HEK293 (cell line): ENCODE results near the gene PRPF38B.
"Not testable (repeated sequence)": the region's sequence is repeated elsewhere in the genome, so short reads cannot be mapped to it uniquely, and the experiment has no call there.

Experiments used
- CTCF ChIA-PET: fragments of 350-600 bp; formaldehyde crosslinking; extraction: SDS; loops from one replicate; lab custom pipeline; 2021; ENCODE audit warnings: antibody characterized with exemption; lab: Yijun Ruan, JAX
- POLR2A ChIA-PET: fragments of 300-600 bp; formaldehyde crosslinking; extraction: SDS; loops from one replicate; lab custom pipeline; 2020; ENCODE audit warnings: antibody characterized with exemption, inconsistent platforms; lab: Yijun Ruan, JAX
- H3K27ac ChIP-seq: fragments of 200-500 bp; sonication (Bioruptor generic); 2 replicates; pipeline ENCODE4 v1.5.1; 2014; ENCODE audit warnings: low read depth, low read length, control low read depth, inconsistent platforms; ENCODE audit errors: extremely low read depth
- H3K36me3 ChIP-seq, 2 experiments: fragments of 200-500 bp in 1 of 2; sonication (Bioruptor generic) in 1 of 2; 1 replicate in 1 of 2; 2 replicates in 1 of 2; pipeline ENCODE4 v1.5.1; 2014 to 2017; ENCODE audit warnings: inconsistent platforms in 2 of 2, low read length in 2 of 2; ENCODE audit not compliant: control insufficient read depth in 2 of 2, insufficient read depth in 1 of 2
- H3K4me1 ChIP-seq: fragments of 200-500 bp; sonication (Bioruptor generic); 2 replicates; pipeline ENCODE4 v1.5.1; 2014; ENCODE audit warnings: mild to moderate bottlenecking, low read length, inconsistent platforms; ENCODE audit not compliant: control insufficient read depth, insufficient read depth
- H3K4me3 ChIP-seq: 2 replicates; pipeline ENCODE4 v1.5.1; 2011; ENCODE audit warnings: low read depth, mild to moderate bottlenecking, control low read depth, low read length, moderate library complexity
- H3K9me3 ChIP-seq: fragments of 200-500 bp; sonication (Bioruptor generic); 2 replicates; pipeline ENCODE4 v1.5.1; 2014; ENCODE audit warnings: low read depth, low read length, inconsistent platforms; ENCODE audit not compliant: control insufficient read depth, insufficient read depth
- HOXD13 ChIP-seq: sonication (generic); formaldehyde crosslinking; IDR thresholded peaks from 2 replicates; pipeline ENCODE4 v1.8.0; 2022; ENCODE audit warnings: missing genetic modification reagents, borderline replicate concordance
- RBAK ChIP-seq: fragments of 450-650 bp; formaldehyde crosslinking; IDR thresholded peaks from 2 replicates; pipeline ENCODE4 v1.5.1; 2016; ENCODE audit warnings: missing biosample characterization, missing genetic modification characterization
- SP3 ChIP-seq: fragments of 450-650 bp; formaldehyde crosslinking; IDR thresholded peaks from 2 replicates; pipeline ENCODE4 v1.5.1; 2016; ENCODE audit warnings: missing biosample characterization, missing genetic modification characterization
- TRIM28 ChIP-seq: IDR thresholded peaks from 2 replicates; pipeline ENCODE4 v1.6.1; 2011; ENCODE audit warnings: low read length, control low read depth, borderline replicate concordance
- ZBTB17 ChIP-seq: fragments of 450-650 bp; formaldehyde crosslinking; IDR thresholded peaks from 2 replicates; pipeline ENCODE4 v1.5.1; 2016; ENCODE audit warnings: missing biosample characterization, missing genetic modification characterization
- ZFP41 ChIP-seq: fragments of 450-650 bp; formaldehyde crosslinking; IDR thresholded peaks from 2 replicates; pipeline ENCODE4 v1.5.1; 2016; ENCODE audit warnings: missing biosample characterization, missing genetic modification characterization, borderline replicate concordance
- ZNF175 ChIP-seq: fragments of 450-650 bp; formaldehyde crosslinking; IDR thresholded peaks from 2 replicates; pipeline ENCODE4 v1.5.1; 2016; ENCODE audit warnings: missing biosample characterization, missing genetic modification characterization
- ZNF221 ChIP-seq: fragments of 450-650 bp; formaldehyde crosslinking; IDR thresholded peaks from 2 replicates; pipeline ENCODE4 v1.5.1; 2017; ENCODE audit warnings: missing biosample characterization, missing genetic modification characterization, borderline replicate concordance
- ZNF501 ChIP-seq: fragments of 450-650 bp; formaldehyde crosslinking; IDR thresholded peaks from 2 replicates; pipeline ENCODE4 v1.5.1; 2016; ENCODE audit warnings: missing biosample characterization, missing genetic modification characterization
- ZNF514 ChIP-seq: fragments of 450-650 bp; formaldehyde crosslinking; IDR thresholded peaks from 2 replicates; pipeline ENCODE4 v1.5.1; 2016; ENCODE audit warnings: missing biosample characterization, missing genetic modification characterization
- ZNF624 ChIP-seq: fragments of 450-650 bp; formaldehyde crosslinking; IDR thresholded peaks from 2 replicates; pipeline ENCODE4 v1.5.1; 2017; ENCODE audit warnings: missing biosample characterization, missing genetic modification characterization
- ZNF629 ChIP-seq: fragments of 450-650 bp; formaldehyde crosslinking; IDR thresholded peaks from 2 replicates; pipeline ENCODE4 v1.5.1; 2017; ENCODE audit warnings: missing biosample characterization, missing genetic modification characterization
- ZNF658 ChIP-seq: fragments of 450-650 bp; formaldehyde crosslinking; IDR thresholded peaks from 2 replicates; pipeline ENCODE4; 2016; ENCODE audit warnings: missing biosample characterization, missing genetic modification characterization
- ZNF670 ChIP-seq: fragments of 450-650 bp; formaldehyde crosslinking; IDR thresholded peaks from 2 replicates; pipeline ENCODE4 v1.5.1; 2016; ENCODE audit warnings: missing biosample characterization, missing genetic modification characterization, low read depth
- ZNF677 ChIP-seq: fragments of 450-650 bp; IDR thresholded peaks from 2 replicates; pipeline ENCODE4 v1.5.0; 2018; ENCODE audit warnings: missing biosample characterization, mild to moderate bottlenecking, missing genetic modification characterization, moderate library complexity
- ZNF701 ChIP-seq: fragments of 450-650 bp; formaldehyde crosslinking; IDR thresholded peaks from 2 replicates; pipeline ENCODE4 v1.5.1; 2016; ENCODE audit warnings: missing biosample characterization, missing genetic modification characterization
- ZNF747 ChIP-seq: fragments of 450-650 bp; formaldehyde crosslinking; IDR thresholded peaks from 2 replicates; pipeline ENCODE4 v1.5.1; 2016; ENCODE audit warnings: missing biosample characterization, missing genetic modification characterization
- ZNF76 ChIP-seq: fragments of 450-650 bp; formaldehyde crosslinking; IDR thresholded peaks from 2 replicates; pipeline ENCODE4; 2016; ENCODE audit warnings: low read depth, missing biosample characterization, missing genetic modification characterization, borderline replicate concordance
- TF ChIP-seq, protein P1 (sequence below): fragments of 450-650 bp; formaldehyde crosslinking; IDR thresholded peaks from 2 replicates; pipeline ENCODE4 v1.5.1; 2017; ENCODE audit warnings: missing biosample characterization, missing genetic modification characterization
- TF ChIP-seq, protein P2 (sequence below): fragments of 450-650 bp; formaldehyde crosslinking; IDR thresholded peaks from 2 replicates; pipeline ENCODE4 v1.5.1; 2016; ENCODE audit warnings: missing biosample characterization, missing genetic modification characterization

PRPF38B gene

GRCh38 chr1:108671143-108671542 is 21.0 kb upstream of the PRPF38B start (continued):
- TF ChIP-seq ZNF624, result no peak

- TF ChIP-seq ZNF701 (tag by site-specific recombination) (no peak), HOXD13 (no peak), ZNF501 (tag by site-specific recombination) (no peak), ZNF658 (no peak), ZNF221 (no peak), ZFP41 (no peak), ZNF175 (no peak), ZBTB17 (tag by site-specific recombination) (no peak), ZNF677 (tag by site-specific recombination) (no peak), TRIM28 (no peak), ZNF76 (tag by site-specific recombination) (no peak)
- TF ChIP-seq, protein P1, sequence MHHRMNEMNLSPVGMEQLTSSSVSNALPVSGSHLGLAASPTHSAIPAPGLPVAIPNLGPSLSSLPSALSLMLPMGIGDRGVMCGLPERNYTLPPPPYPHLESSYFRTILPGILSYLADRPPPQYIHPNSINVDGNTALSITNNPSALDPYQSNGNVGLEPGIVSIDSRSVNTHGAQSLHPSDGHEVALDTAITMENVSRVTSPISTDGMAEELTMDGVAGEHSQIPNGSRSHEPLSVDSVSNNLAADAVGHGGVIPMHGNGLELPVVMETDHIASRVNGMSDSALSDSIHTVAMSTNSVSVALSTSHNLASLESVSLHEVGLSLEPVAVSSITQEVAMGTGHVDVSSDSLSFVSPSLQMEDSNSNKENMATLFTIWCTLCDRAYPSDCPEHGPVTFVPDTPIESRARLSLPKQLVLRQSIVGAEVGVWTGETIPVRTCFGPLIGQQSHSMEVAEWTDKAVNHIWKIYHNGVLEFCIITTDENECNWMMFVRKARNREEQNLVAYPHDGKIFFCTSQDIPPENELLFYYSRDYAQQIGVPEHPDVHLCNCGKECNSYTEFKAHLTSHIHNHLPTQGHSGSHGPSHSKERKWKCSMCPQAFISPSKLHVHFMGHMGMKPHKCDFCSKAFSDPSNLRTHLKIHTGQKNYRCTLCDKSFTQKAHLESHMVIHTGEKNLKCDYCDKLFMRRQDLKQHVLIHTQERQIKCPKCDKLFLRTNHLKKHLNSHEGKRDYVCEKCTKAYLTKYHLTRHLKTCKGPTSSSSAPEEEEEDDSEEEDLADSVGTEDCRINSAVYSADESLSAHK (tag by site-specific recombination), result no peak
- TF ChIP-seq, protein P2, sequence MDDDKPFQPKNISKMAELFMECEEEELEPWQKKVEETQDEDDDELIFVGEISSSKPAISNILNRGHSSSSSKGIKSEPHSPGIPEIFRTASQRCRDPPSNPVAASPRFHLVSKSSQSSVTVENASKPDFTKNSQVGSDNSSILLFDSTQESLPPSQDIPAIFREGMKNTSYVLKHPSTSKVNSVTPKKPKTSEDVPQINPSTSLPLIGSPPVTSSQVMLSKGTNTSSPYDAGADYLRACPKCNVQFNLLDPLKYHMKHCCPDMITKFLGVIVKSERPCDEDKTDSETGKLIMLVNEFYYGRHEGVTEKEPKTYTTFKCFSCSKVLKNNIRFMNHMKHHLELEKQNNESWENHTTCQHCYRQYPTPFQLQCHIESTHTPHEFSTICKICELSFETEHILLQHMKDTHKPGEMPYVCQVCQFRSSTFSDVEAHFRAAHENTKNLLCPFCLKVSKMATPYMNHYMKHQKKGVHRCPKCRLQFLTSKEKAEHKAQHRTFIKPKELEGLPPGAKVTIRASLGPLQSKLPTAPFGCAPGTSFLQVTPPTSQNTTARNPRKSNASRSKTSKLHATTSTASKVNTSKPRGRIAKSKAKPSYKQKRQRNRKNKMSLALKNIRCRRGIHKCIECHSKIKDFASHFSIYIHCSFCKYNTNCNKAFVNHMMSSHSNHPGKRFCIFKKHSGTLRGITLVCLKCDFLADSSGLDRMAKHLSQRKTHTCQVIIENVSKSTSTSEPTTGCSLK (tag by site-specific recombination), result no peak
- Histone ChIP-seq H3K27ac (no peak overlapping the region), H3K4me1 (no peaks in the 10 kb centered on the region), H3K9me3 (no peaks in the 10 kb centered on the region), H3K4me3 (no peak overlapping the region), H3K36me3 (no peaks in the 10 kb centered on the region)
- ChIA-PET CTCF (interaction anchor here (0.5 to 0.6 kb wide), 2 partner anchors 39 to 1285 kb away, joined by 3 to 5 read pairs; no protein-coding TSS in a partner anchor), POLR2A (no interaction called here)
Observed at GRCh38 chr1:108678706-108679105, 13.4 kb upstream of the PRPF38B start.

DNA sequence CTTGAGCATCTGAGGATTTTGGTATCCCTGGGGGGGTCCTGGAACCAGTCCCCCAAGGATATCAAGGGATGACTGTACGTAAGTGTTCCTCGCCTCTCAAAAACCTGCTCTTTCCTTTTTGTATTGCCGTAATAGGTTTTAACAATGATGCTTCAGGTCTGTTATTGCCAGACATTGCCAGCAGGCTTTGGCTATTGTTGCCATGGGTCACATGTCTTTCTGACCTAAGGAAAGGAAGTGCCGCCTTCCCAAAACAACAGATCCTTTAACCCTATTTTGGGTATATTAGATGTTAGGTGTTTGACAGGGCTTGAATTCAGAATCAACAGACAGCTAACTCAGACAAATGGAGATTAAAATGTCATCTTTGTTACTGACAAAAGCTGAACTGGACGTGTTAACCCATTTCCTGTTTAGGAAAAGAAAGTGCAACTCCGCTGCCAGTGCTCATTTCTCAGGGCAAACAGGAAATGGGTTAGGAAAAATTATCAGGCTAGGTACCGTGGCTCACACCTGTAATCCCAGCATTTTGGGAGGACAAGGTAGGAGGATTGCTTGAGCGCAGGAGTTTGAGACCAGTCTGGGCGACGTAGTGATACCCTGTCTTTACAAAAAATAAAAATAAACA is 12.4 kb upstream of the PRPF38B start:
- CTCF ChIA-PET, result no interaction called here
- no peak overlapping the region for H3K4me3 ChIP-seq
- no peak for TF ChIP-seq ZNF670 (tag by site-specific recombination)
- TF ChIP-seq ZNF624, result no peak
- no peak for TF ChIP-seq SP3 (tag by site-specific recombination)
- TF ChIP-seq RBAK (tag by site-specific recombination), result no peak
- no peak for TF ChIP-seq ZNF747 (tag by site-specific recombination)
- TF ChIP-seq ZNF629 (tag by site-specific recombination), result no peak
- no peak for TF ChIP-seq ZNF514
- POLR2A ChIA-PET, result no interaction called here
- no peaks in the 10 kb centered on the region for H3K4me1 ChIP-seq
- no peak overlapping the region for H3K27ac ChIP-seq
- H3K36me3 ChIP-seq, result no peaks in the 10 kb centered on the region
- H3K9me3 ChIP-seq, result no peaks in the 10 kb centered on the region

DNA sequence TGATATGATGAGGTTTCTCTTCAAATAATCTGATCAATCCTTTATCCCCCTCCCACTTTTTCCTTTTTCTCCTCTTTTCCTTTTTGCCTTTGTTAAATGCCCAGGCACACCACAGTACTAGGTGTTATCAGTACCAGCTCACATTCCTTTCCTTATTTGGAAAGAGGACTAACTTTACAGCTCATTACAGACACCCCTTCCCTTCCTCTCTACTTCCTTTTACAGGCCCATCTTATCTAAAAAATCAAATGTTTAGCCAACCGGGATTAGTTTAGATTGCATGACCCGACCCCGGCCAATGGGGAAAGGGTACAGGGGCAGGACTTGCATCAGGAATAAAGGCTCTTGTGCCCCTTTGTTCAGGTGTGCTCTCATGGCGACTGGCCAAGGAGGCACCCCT is 10.4 kb upstream of the PRPF38B start:
- not testable (repeated sequence) for H3K27ac ChIP-seq, H3K4me1 ChIP-seq, H3K4me3 ChIP-seq, H3K36me3 ChIP-seq, H3K9me3 ChIP-seq
- ChIA-PET CTCF (interaction anchor here (0.6 kb wide), 1 partner anchor 53 kb away, joined by 3 read pairs; no protein-coding TSS in a partner anchor), POLR2A (interaction anchor here (2.8 kb wide), 1 partner anchor 10 kb away, joined by 18 read pairs; the partner anchor contains the start of gene PRPF38B)
